HepG2 (cell line): ENCODE data around the gene TXNIP. TPM values are rescaled to one million over a fixed set of nuclear protein-coding genes. Genes with fewer than 3 reads are reported as not detected.
A peak's percentile ranks its signal among the peaks of the same experiment; 100 is the strongest.

Source experiments
- ERF ChIP-seq: IDR thresholded peaks from 2 replicates; pipeline ENCODE4 v1.6.1; 2018; ENCODE audit warnings: missing biosample characterization, missing genetic modification reagents
- EZH2 ChIP-seq: conservative IDR thresholded peaks from 2 replicates; pipeline ENCODE4 v1.6.1; 2012; ENCODE audit warnings: mild to moderate bottlenecking, low read depth, low read length, moderate library complexity
- FOXK1 ChIP-seq: sonication (generic); formaldehyde crosslinking; IDR thresholded peaks from 2 replicates; pipeline ENCODE4 v1.4.0; 2020; ENCODE audit warnings: low read depth, missing genetic modification reagents, borderline replicate concordance
- JARID2 ChIP-seq: sonication (generic); formaldehyde crosslinking; IDR thresholded peaks from 2 replicates; pipeline ENCODE4 v1.8.1; 2023; ENCODE audit warnings: missing genetic modification reagents, inconsistent platforms; ENCODE audit not compliant: insufficient replicate concordance
- LCORL ChIP-seq, 2 experiments: fragments of 450-650 bp in 1 of 2; sonication (generic) in 1 of 2; formaldehyde crosslinking in 1 of 2; IDR thresholded peaks; 2 replicates each; pipeline versions ENCODE4 v1.5.0 to v1.6.1; 2017 to 2020; ENCODE audit warnings: antibody characterized with exemption in 1 of 2, missing genetic modification reagents in 1 of 2
- REST ChIP-seq, 2 experiments: IDR thresholded peaks; 2 replicates each; pipeline ENCODE4 v1.6.1; 2011 to 2012; ENCODE audit warnings: low read length in 2 of 2, borderline replicate concordance in 1 of 2, low read depth in 1 of 2, mild to moderate bottlenecking in 1 of 2, moderate library complexity in 1 of 2
- RFX5 ChIP-seq: IDR thresholded peaks from 2 replicates; pipeline ENCODE4 v1.6.1; 2011; ENCODE audit warnings: low read depth, low read length, improper control_type of control experiment
- RNF2 ChIP-seq: fragments of 450-650 bp; conservative IDR thresholded peaks from 2 replicates; pipeline ENCODE4 v1.6.1; 2016; ENCODE audit warnings: low read depth
- SALL1 ChIP-seq: sonication (generic); formaldehyde crosslinking; IDR thresholded peaks from 2 replicates; pipeline ENCODE4 v1.8.0; 2022; ENCODE audit warnings: mild to moderate bottlenecking, missing genetic modification reagents
- SKI ChIP-seq: fragments of 450-650 bp; IDR thresholded peaks from one replicate; pipeline ENCODE4 v1.6.1; 2018; ENCODE audit warnings: mild to moderate bottlenecking; ENCODE audit not compliant: partially characterized antibody
- SNRNP70 ChIP-seq: fragments of 200-400 bp; formaldehyde crosslinking; IDR thresholded peaks from 2 replicates; pipeline ENCODE4 v1.6.1; 2017; ENCODE audit warnings: mild to moderate bottlenecking, low read depth, low read length, moderate library complexity
- ZBTB26 ChIP-seq: IDR thresholded peaks from 2 replicates; pipeline ENCODE4 v1.6.1; 2016; ENCODE audit warnings: missing compliant biosample characterization, missing genetic modification reagents, borderline replicate concordance
- ZBTB7A ChIP-seq: sonication (generic); formaldehyde crosslinking; IDR thresholded peaks from 2 replicates; pipeline ENCODE4 v1.8.0; 2022; ENCODE audit warnings: mild to moderate bottlenecking, missing genetic modification reagents
- ZNF143 ChIP-seq: sonication (generic); formaldehyde crosslinking; IDR thresholded peaks from 2 replicates; pipeline ENCODE4 v1.4.0; 2020; ENCODE audit warnings: missing genetic modification reagents
- ZNF224 ChIP-seq: sonication (generic); formaldehyde crosslinking; IDR thresholded peaks from 2 replicates; pipeline ENCODE4 v1.5.0; 2020; ENCODE audit warnings: mild to moderate bottlenecking, missing genetic modification reagents
- ZNF382 ChIP-seq: sonication (generic); formaldehyde crosslinking; IDR thresholded peaks from 2 replicates; pipeline ENCODE4 v1.5.0; 2020; ENCODE audit warnings: missing genetic modification reagents, mild to moderate bottlenecking, borderline replicate concordance
- ZNF432 ChIP-seq: sonication (generic); formaldehyde crosslinking; IDR thresholded peaks from 2 replicates; pipeline ENCODE4 v1.5.0; 2020; ENCODE audit warnings: missing genetic modification reagents, mild to moderate bottlenecking, borderline replicate concordance
- ZNF501 ChIP-seq: sonication (generic); formaldehyde crosslinking; IDR thresholded peaks from 2 replicates; pipeline ENCODE4 v1.5.1; 2020; ENCODE audit warnings: mild to moderate bottlenecking, moderate library complexity, missing genetic modification reagents
- ZXDC ChIP-seq: sonication (generic); formaldehyde crosslinking; IDR thresholded peaks from 2 replicates; pipeline ENCODE4 v1.5.0; 2020; ENCODE audit warnings: mild to moderate bottlenecking, missing genetic modification reagents
- polyA plus RNA-seq, 8 experiments: library from polyadenylated mRNA; depleted of rRNA in 3 of 8; stranded (reverse) in 7 of 8; unstranded in 1 of 8; fragments of >200 nt; fragmentation: Illumina TruSeq in 4 of 8; extraction: Trizol in 4 of 8; gene quantifications; 2 replicates each; pipeline versions ENCODE4 v1.2.1 to v1.2.3, GENCODE V29; 2011 to 2016; ENCODE audit warnings: low read depth in 4 of 8, missing spikeins in 1 of 8, mixed read lengths in 1 of 8; ENCODE audit not compliant: insufficient read depth in 1 of 8
- total RNA-seq, 5 experiments: library from RNA; depleted of rRNA; stranded (reverse); fragments of >200 nt; fragmentation: Illumina TruSeq; extraction: Trizol; gene quantifications; 2 replicates each; pipeline ENCODE4 v1.2.3, GENCODE V29; 2016; ENCODE audit warnings: low read depth in 1 of 5

The TXNIP gene
- total and polyA plus RNA-seq, 2 of the 13 experiments (the other 11 are each of a cell fraction or from before 2014, with no cell fraction given): 24.4 to 237 TPM

GRCh38 chr1:145978854-145979745 is 17.3 kb downstream of the TXNIP start (continued):
- TF ChIP-seq SNRNP70: no peak
- no peak for TF ChIP-seq ERF (CRISPR knock-in tag)
- TF ChIP-seq ZNF382 (CRISPR knock-in tag): no peak
- TF ChIP-seq JARID2 (CRISPR knock-in tag): no peak
- TF ChIP-seq ZNF143 (CRISPR knock-in tag): no peak
- TF ChIP-seq EZH2: no peak
- no peak for TF ChIP-seq ZNF501 (CRISPR knock-in tag)
- peak; percentile 43 for TF ChIP-seq SKI
- 0 out of 2 replicates have a peak, but pooled peaks have one; percentile 13 for TF ChIP-seq SALL1
- no peak for TF ChIP-seq REST (IDR thresholded peaks at IDR 0.05; ENCODE audit: borderline replicate concordance in 1 of 2, low read depth in 1 of 2, low read length in 2 of 2)
- no peak for TF ChIP-seq LCORL (IDR thresholded peaks at IDR 0.05)
- TF ChIP-seq LCORL (CRISPR knock-in tag; IDR thresholded peaks at IDR 0.05): peak; percentile 52; the same call in 1 of the 2 replicates
- no peak for TF ChIP-seq ZNF432 (CRISPR knock-in tag)
- no peak for TF ChIP-seq ZBTB26 (CRISPR knock-in tag)
- TF ChIP-seq FOXK1 (CRISPR knock-in tag): no peak
- TF ChIP-seq RFX5: no peak
- no peak for TF ChIP-seq RNF2
- no peak for TF ChIP-seq ZBTB7A (CRISPR knock-in tag)
- TF ChIP-seq ZXDC: no peak
- no peak for TF ChIP-seq ZNF224
